ENCODE results near the gene NHSL1.

NHSL1 gene

GRCh38 chr6:138494312-138494711 lies 5.0 kb downstream of the NHSL1 start:
- FAIRE-seq, result no peak

GRCh38 chr6:138493413-138493812 lies 5.9 kb downstream of the NHSL1 start:
- FAIRE-seq, result no peak

GRCh38 chr6:138492871-138493270 lies 6.4 kb downstream of the NHSL1 start:
- FAIRE-seq, result no peak

- FAIRE-seq, result no peak
These were observed 7.2 kb downstream of the NHSL1 start for GRCh38 chr6:138492113-138492512.

GRCh38 chr6:138491017-138491416 lies 8.3 kb downstream of the NHSL1 start:
- FAIRE-seq, result no peak

GRCh38 chr6:138489846-138490245 lies 9.4 kb downstream of the NHSL1 start:
- no peak for FAIRE-seq

GRCh38 chr6:138487102-138487604 lies 12.1 kb downstream of the NHSL1 start:
- no peak for FAIRE-seq

DNA sequence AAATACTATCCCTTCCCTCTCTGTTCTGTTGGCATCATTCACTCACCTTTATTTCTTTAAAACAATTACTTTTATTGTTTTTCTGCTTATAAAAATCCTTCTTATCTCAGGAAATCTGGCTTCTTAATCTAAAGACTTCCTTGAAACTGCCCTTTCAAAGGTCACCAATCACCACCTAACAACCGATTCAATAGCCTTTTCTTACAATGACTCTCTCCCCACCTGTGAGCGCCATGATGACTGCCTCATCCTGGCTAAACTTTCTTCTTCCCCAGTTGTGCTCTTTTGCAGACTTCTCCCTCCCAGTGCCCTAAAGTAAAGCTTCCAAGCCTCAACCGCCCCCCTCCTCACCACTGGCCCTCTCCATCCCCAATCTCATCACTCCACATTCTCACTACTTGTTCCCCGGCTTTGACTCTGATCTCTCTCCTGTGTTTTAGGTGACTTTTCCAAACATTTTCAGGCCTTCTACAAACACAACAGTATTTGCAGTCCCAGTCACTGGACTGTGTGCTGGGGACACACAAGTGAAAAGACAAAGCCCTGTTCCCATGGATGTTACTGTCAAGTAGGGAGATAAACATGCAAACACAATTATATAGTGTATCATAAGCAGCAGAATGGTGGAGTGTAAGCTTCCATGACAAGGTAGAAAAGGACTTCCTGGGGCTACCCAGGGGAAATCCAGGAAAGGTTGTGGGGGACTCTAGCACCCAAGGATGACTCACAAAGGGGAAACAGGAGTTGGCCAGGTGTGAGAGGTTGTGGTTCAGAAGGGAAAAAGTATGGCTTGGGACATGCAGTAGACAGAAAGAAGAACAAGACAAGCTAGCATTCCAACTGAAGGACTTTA lies 12.8 kb downstream of the NHSL1 start:
- no peak for FAIRE-seq

GRCh38 chr6:138485586-138486248 lies 13.6 kb downstream of the NHSL1 start:
- no peak for FAIRE-seq

GRCh38 chr6:138485005-138485545 lies 14.2 kb downstream of the NHSL1 start:
- FAIRE-seq, result no peak

GRCh38 chr6:138484018-138484731 lies 15.1 kb downstream of the NHSL1 start:
- no peak for FAIRE-seq

DNA sequence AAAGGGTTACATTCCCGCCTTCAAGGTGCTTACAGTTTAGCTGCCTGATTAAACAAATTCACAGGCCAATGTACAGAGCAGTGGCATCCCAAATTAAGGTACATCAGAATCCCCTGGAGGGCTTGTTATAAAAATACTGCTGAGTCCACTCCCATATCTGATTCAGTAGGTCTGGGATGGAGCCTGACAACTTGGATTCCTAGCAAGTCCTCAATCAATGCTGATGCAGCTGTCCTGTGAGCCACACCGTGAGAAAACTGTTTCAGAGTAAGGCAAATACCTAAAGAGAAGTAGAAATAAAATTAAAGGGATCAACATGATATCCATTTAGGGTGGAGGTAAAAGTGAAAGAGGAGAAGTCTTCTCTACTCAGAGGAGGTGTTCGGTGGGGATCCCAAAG lies 16.5 kb downstream of the NHSL1 start:
- no peak for FAIRE-seq

- no peak for FAIRE-seq
These were observed 18.9 kb downstream of the NHSL1 start for GRCh38 chr6:138480279-138480949.

DNA sequence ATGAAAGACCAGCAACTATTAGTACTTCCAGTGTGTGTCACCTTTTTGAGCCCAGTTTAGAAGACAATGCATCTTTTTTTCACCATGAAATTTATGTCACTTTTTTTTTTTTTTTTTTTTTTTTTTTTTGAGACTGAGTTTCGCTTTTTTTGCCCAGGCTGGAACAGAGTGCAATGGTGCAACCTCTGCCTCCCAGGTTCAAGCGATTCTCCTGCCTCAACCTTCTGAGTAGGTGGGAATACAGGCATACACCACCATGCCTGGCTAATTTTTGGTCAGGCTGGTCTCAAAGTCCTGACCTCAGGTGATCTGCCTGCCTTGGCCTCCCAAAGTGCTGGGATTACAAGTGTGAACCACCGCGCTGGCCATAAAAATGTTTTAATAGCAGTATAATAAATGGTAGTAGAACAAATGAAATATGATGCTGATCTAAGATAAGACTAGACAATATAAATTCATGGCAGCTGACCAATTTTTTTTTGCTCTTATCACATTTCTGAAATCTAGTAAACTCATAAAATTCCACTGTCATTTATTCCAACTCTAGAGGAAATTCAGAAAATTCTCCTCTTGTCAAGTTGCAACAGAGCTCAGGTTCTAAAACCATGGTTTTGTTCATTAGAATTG lies 21.3 kb downstream of the NHSL1 start:
- no peak for FAIRE-seq

DNA sequence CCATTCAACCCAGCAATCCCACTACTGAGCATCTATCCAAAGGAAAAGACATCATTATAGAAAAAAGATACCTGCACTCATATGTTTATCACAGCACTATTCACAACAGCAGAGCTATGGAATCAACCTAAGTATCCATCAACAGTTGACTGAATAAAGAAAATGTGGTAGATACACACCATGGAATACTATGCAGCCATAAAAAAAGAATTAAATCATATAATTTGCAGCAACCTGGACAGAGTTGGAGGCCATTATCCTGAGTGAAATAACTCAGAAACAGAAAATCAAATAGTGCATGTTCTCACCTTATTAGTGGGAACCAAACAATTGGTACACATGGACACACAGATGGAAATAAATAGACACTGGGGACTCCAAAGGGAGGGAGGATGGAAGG lies 23.2 kb downstream of the NHSL1 start:
- FAIRE-seq, result no peak

GRCh38 chr6:138473144-138473543 lies 26.1 kb downstream of the NHSL1 start:
- FAIRE-seq, result no peak

DNA sequence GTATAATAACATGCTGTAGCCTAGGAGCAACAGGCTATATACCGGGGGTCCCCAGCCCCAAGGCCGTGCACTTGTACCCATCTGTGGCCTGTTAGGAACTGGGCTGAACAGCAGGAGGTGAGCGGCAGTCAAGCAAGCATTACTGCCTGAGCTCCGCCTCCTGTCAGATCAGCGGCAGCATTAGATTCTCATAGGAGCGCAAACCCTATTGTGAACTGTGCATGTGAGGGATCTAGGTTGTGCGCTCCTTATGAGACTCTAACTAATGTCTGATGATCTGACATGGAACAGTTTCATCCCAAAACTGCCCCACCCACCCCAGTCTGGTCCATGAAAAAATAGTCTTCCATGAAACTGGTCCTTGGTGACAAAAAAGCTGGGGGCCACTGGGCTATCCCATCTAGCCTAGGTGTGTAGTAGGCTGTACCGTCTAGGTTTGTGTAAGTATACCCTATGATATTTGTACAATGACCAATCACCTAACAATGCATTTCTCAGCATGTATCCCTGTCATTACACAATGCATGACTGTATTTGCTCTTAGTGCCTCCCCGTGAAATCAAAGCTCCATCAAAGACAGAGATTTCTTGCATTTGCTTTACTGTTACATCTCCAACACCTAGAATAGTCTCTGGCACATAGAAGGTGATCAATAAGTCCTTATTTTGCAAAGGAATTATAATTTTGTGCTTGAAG lies 30.8 kb downstream of the NHSL1 start:
- no peak for FAIRE-seq

DNA sequence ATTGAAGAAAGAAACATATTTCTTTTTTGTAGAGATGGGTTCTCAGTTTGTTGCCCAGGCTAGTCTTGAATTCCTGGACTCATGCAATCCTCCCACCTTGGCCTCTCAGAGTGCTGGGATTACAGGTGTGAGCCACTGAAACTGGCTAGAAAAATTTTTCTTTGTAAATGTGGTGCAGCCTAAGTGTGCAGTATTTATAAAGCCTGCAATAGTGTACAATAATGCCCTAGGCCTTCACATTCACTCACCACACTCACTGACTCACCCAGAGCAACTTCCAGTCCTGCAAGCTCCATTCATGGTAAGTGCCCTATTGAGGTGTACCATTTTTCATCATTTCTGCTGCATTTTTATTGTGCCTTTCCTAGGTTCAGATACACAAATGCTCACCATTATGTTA lies 31.4 kb downstream of the NHSL1 start:
- FAIRE-seq, result no peak

GRCh38 chr6:138465007-138465645 lies 34.2 kb downstream of the NHSL1 start:
- no peak for FAIRE-seq

- FAIRE-seq, result no peak
These were observed 35.2 kb downstream of the NHSL1 start for GRCh38 chr6:138464085-138464484.

DNA sequence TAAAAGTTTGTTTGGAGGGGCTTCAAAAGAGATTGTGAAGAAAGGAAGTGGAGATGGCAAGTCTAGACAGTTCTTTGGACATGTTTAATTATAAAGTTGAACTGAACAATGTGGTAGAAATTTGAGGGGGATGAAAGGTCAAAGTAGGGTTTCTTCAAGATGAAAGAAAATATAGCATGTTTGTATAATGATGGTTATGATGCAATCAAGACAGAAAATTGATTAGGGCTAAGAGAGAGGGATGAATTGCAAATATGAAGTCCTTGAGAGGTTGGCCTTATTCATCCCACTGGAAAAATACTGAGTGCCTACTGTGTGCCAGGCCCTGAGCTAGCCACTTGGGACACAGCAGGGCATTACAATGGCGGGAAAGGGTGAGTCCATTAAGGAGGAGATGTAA lies 37.6 kb downstream of the NHSL1 start:
- FAIRE-seq, result no peak

All from A204.1 (cell line).